Thyroid gland (tissue), 4 donors: ENCODE data around the gene MAPK1. TPM values are rescaled to one million over a fixed set of nuclear protein-coding genes. Genes with fewer than 3 reads are reported as not detected.
A peak's percentile ranks its signal among the peaks of the same experiment; 100 is the strongest.

Source experiments
- DNase-seq, 2 donors: peaks; one replicate each; pipeline ENCODE4 v3.0.0-alpha.2; 2019
- H3K27ac ChIP-seq, 3 donors: fragments of 200-600 bp; sonication (generic); 1 replicate in 2 of 3; 2 replicates in 1 of 3; pipeline ENCODE4 v1.5.1; 2016 to 2019; ENCODE audit warnings: mild to moderate bottlenecking in 1 of 3, moderate library complexity in 1 of 3
- H3K27me3 ChIP-seq: fragments of 200-600 bp; sonication (generic); one replicate; pipeline ENCODE4 v1.5.1; 2019
- H3K36me3 ChIP-seq, 2 donors: fragments of 200-600 bp; sonication (generic); one replicate each; pipeline ENCODE4 v1.5.1; 2016 to 2019
- H3K4me1 ChIP-seq, 2 donors: fragments of 200-600 bp; sonication (generic); one replicate each; pipeline ENCODE4 v1.5.1; 2017 to 2019
- H3K4me3 ChIP-seq, 3 donors: fragments of 200-600 bp; sonication (generic); replicated peaks in 1 of 3; 1 replicate in 2 of 3; 2 replicates in 1 of 3; pipeline ENCODE4 v1.5.1; 2016; ENCODE audit warnings: mild to moderate bottlenecking in 1 of 3
- H3K9me3 ChIP-seq: fragments of 200-600 bp; sonication (generic); one replicate; pipeline ENCODE4 v1.5.1; 2017
- CTCF ChIP-seq, 6 experiments: fragments of 200-600 bp in 3 of 6; fragments of 450-650 bp in 3 of 6; sonication (generic) in 3 of 6; IDR thresholded peaks; one replicate each; pipeline ENCODE4 v1.5.1; 2016 to 2019; ENCODE audit warnings: antibody characterized with exemption in 6 of 6, mild to moderate bottlenecking in 2 of 6, inconsistent platforms in 1 of 6, moderate library complexity in 1 of 6
- POLR2A ChIP-seq, 2 donors: fragments of 450-650 bp; IDR thresholded peaks; one replicate each; pipeline ENCODE4 v1.6.1; 2017; ENCODE audit warnings: antibody characterized with exemption in 2 of 2, mild to moderate bottlenecking in 2 of 2, moderate library complexity in 1 of 2
- WGBS, 2 donors: methylation state at CpG; one replicate each; pipeline ENCODE4 v1.1.5; 2017; 5-methylcytosine and 5-hydroxymethylcytosine counted together
- intact Hi-C: fragments of 100-400 bp; cut with DNase I; formaldehyde crosslinking; loops from one replicate; pipeline ENCODE4 v1.15.1; 2023
- total RNA-seq, 4 donors: library from RNA; depleted of rRNA; stranded (reverse); fragments of >200 nt; gene quantifications; one replicate each; pipeline ENCODE4 v1.2.3, GENCODE V29; 2016

Gene MAPK1
- total RNA-seq, 4 donors from 2014 or later = 83.1 to 145 (median 97.9) TPM

- Histone ChIP-seq H3K36me3 (no peaks in the 10 kb centered on the region), H3K27ac (no peak overlapping the region), H3K4me3 (no peak overlapping the region), H3K4me1 (peaks cover 0 to 7% of the 10 kb centered on the region in 2 donors), H3K9me3 (no peaks in the 10 kb centered on the region), H3K27me3 (no peaks in the 10 kb centered on the region)
- no peak for DNase-seq
- intact Hi-C loops = loop anchor here (5.0 kb wide), 2 partner anchors 224 to 239 kb away; partner anchors contain the start of gene PPM1F
- WGBS, 2 donors = 80 to 82% methylated on average over 8 of the region's 9 CpGs
- no peak for TF ChIP-seq CTCF (IDR thresholded peaks at IDR 0.05)
These were observed 153.9 kb downstream of the MAPK1 start for GRCh38 chr22:21713428-21714058.

- no peaks in the 10 kb centered on the region for H3K36me3 ChIP-seq
- no peak overlapping the region for H3K4me3 ChIP-seq
- peak; percentile 46 to 93 (median 74) for TF ChIP-seq CTCF (IDR thresholded peaks at IDR 0.05)
- no peak for TF ChIP-seq POLR2A (IDR thresholded peaks at IDR 0.05)
- no peaks in the 10 kb centered on the region for H3K9me3 ChIP-seq
- H3K27me3 ChIP-seq = no peaks in the 10 kb centered on the region
- H3K27ac ChIP-seq = no peak overlapping the region
- 17 to 19% methylated on average over 14 of the region's 14 CpGs for WGBS, 2 donors
- intact Hi-C loops = loop anchor here (5.0 kb wide), 2 partner anchors 224 to 239 kb away; partner anchors contain the start of gene PPM1F
- H3K4me1 ChIP-seq = peaks cover 0 to 7% of the 10 kb centered on the region in 2 donors
- DNase-seq = peak; percentile 71 to 76
These were observed 154.6 kb downstream of the MAPK1 start for GRCh38 chr22:21712751-21713427.

- no peak for DNase-seq
- intact Hi-C loops = loop anchor here (5.0 kb wide), 2 partner anchors 225 to 240 kb away; partner anchors contain the start of gene PPM1F
- TF ChIP-seq CTCF (IDR thresholded peaks at IDR 0.05) = no peak
- TF ChIP-seq POLR2A (IDR thresholded peaks at IDR 0.05) = no peak
- WGBS, 2 donors = 88 to 89% methylated on average over 4 of the region's 4 CpGs
- Histone ChIP-seq H3K4me1 (peaks cover 0 to 7% of the 10 kb centered on the region in 2 donors), H3K27me3 (no peaks in the 10 kb centered on the region), H3K27ac (no peak overlapping the region), H3K4me3 (no peak overlapping the region), H3K36me3 (no peaks in the 10 kb centered on the region), H3K9me3 (no peaks in the 10 kb centered on the region)
These were observed 155.6 kb downstream of the MAPK1 start for GRCh38 chr22:21711851-21712250.

DNA sequence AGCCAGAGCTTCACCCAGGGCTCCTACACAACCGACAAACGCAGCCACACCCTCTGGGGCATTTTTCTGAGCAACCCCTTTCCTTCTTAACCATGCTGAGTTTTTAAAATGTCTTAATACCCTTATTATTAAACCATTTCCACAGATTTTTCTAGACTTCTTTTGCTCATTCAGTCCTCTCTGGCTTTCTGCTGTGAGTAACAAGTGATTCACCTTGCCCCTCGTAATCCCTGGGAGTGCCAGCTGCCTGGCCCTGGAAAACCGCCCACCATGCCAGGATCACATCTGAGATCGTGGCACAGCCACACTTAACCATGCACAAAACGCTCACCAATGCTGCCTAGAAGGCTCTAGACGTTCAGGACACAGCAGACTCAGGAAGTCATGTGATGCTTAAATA lies 157.3 kb downstream of the MAPK1 start:
- Histone ChIP-seq H3K36me3 (no peaks in the 10 kb centered on the region), H3K4me1 (peaks cover under 1 to 7% of the 10 kb centered on the region in 2 donors), H3K9me3 (no peaks in the 10 kb centered on the region), H3K27me3 (no peaks in the 10 kb centered on the region), H3K27ac (no peak overlapping the region), H3K4me3 (no peak overlapping the region)
- 86 to 93% methylated on average over 7 of the region's 7 CpGs for WGBS, 2 donors
- TF ChIP-seq CTCF (IDR thresholded peaks at IDR 0.05) (no peak), POLR2A (IDR thresholded peaks at IDR 0.05) (no peak)
- DNase-seq = no peak
- intact Hi-C loops = loop anchor here (5.0 kb wide), 2 partner anchors 227 to 242 kb away; partner anchors contain the start of gene PPM1F

- no peaks in the 10 kb centered on the region for H3K9me3 ChIP-seq
- H3K27me3 ChIP-seq = no peaks in the 10 kb centered on the region
- intact Hi-C loops = loop anchor here (5.0 kb wide), 2 partner anchors 228 to 243 kb away; partner anchors contain the start of gene PPM1F
- H3K4me3 ChIP-seq = no peak overlapping the region
- no peaks in the 10 kb centered on the region for H3K36me3 ChIP-seq
- DNase-seq = no peak
- H3K4me1 ChIP-seq = peaks cover 5 to 10% of the 10 kb centered on the region in 2 donors
- TF ChIP-seq POLR2A (IDR thresholded peaks at IDR 0.05) = no peak
- no peak for TF ChIP-seq CTCF (IDR thresholded peaks at IDR 0.05)
- no peak overlapping the region for H3K27ac ChIP-seq
- 74 to 90% methylated on average over 8 of the region's 8 CpGs for WGBS, 2 donors
These were observed 157.8 kb downstream of the MAPK1 start for GRCh38 chr22:21709688-21710087.
